ENCODE data around the gene TANC1.

TANC1 gene

GRCh38 chr2:159053161-159054031, 85.0 kb downstream of the TANC1 start:
- Histone ChIP-seq H3K27me3 (ENCODE audit: control insufficient read depth in 1 of 2, insufficient read depth in 2 of 2, low read length in 2 of 2) (no peaks in the 10 kb centered on the region), H3K36me3 (ENCODE audit: control insufficient read depth in 1 of 2, insufficient read depth in 2 of 2, low read length in 2 of 2) (peaks cover 0 to 4% of the 10 kb centered on the region in 2 donors), H3K9me3 (ENCODE audit: control insufficient read depth in 1 of 2, low read length in 2 of 2) (no peaks in the 10 kb centered on the region), H3K9ac (ENCODE audit: low read depth in 1 of 2, low read length in 2 of 2) (no peak overlapping the region), H3K27ac (ENCODE audit: low read depth, low read length) (no peak overlapping the region), H3K4me3 (ENCODE audit: low read depth in 1 of 2, low read length in 2 of 2) (no peak overlapping the region), H3K4me1 (ENCODE audit: control insufficient read depth in 1 of 2, insufficient read depth in 2 of 2, low read length in 2 of 2) (peaks cover 3 to 4% of the 10 kb centered on the region in 2 donors)

- H3K9ac ChIP-seq (ENCODE audit: low read depth in 1 of 2, low read length in 2 of 2): no peak overlapping the region
- H3K27ac ChIP-seq (ENCODE audit: low read depth, low read length): no peak overlapping the region
- H3K36me3 ChIP-seq (ENCODE audit: control insufficient read depth in 1 of 2, insufficient read depth in 2 of 2, low read length in 2 of 2): peaks cover 0 to 4% of the 10 kb centered on the region in 2 donors
- H3K9me3 ChIP-seq (ENCODE audit: control insufficient read depth in 1 of 2, low read length in 2 of 2): no peaks in the 10 kb centered on the region
- H3K4me3 ChIP-seq (ENCODE audit: low read depth in 1 of 2, low read length in 2 of 2): no peak overlapping the region
- no peaks in the 10 kb centered on the region for H3K27me3 ChIP-seq (ENCODE audit: control insufficient read depth in 1 of 2, insufficient read depth in 2 of 2, low read length in 2 of 2)
- peaks cover 3 to 4% of the 10 kb centered on the region in 2 donors for H3K4me1 ChIP-seq (ENCODE audit: control insufficient read depth in 1 of 2, insufficient read depth in 2 of 2, low read length in 2 of 2)
Measured at GRCh38 chr2:159054032-159054334, 85.5 kb downstream of the TANC1 start.

- H3K36me3 ChIP-seq (ENCODE audit: control insufficient read depth in 1 of 2, insufficient read depth in 2 of 2, low read length in 2 of 2): no peaks in the 10 kb centered on the region
- no peak overlapping the region for H3K9ac ChIP-seq (ENCODE audit: low read depth in 1 of 2, low read length in 2 of 2)
- no peak overlapping the region for H3K27ac ChIP-seq (ENCODE audit: low read depth, low read length)
- H3K9me3 ChIP-seq (ENCODE audit: control insufficient read depth in 1 of 2, low read length in 2 of 2): no peaks in the 10 kb centered on the region
- H3K27me3 ChIP-seq (ENCODE audit: control insufficient read depth in 1 of 2, insufficient read depth in 2 of 2, low read length in 2 of 2): no peaks in the 10 kb centered on the region
- H3K4me1 ChIP-seq (ENCODE audit: control insufficient read depth in 1 of 2, insufficient read depth in 2 of 2, low read length in 2 of 2): peaks cover 3 to 4% of the 10 kb centered on the region in 2 donors
- no peak overlapping the region for H3K4me3 ChIP-seq (ENCODE audit: low read depth in 1 of 2, low read length in 2 of 2)
Measured at GRCh38 chr2:159054985-159055384, 86.5 kb downstream of the TANC1 start.

GRCh38 chr2:159060518-159060917, 92.1 kb downstream of the TANC1 start:
- H3K36me3 ChIP-seq (ENCODE audit: control insufficient read depth in 1 of 2, insufficient read depth in 2 of 2, low read length in 2 of 2): peaks cover 0 to 2% of the 10 kb centered on the region in 2 donors
- no peak overlapping the region for H3K27ac ChIP-seq (ENCODE audit: low read depth, low read length)
- H3K9me3 ChIP-seq (ENCODE audit: control insufficient read depth in 1 of 2, low read length in 2 of 2): no peaks in the 10 kb centered on the region
- H3K4me1 ChIP-seq (ENCODE audit: control insufficient read depth in 1 of 2, insufficient read depth in 2 of 2, low read length in 2 of 2): no peaks in the 10 kb centered on the region
- no peak overlapping the region for H3K4me3 ChIP-seq (ENCODE audit: low read depth in 1 of 2, low read length in 2 of 2)
- H3K27me3 ChIP-seq (ENCODE audit: control insufficient read depth in 1 of 2, insufficient read depth in 2 of 2, low read length in 2 of 2): no peaks in the 10 kb centered on the region
- H3K9ac ChIP-seq (ENCODE audit: low read depth in 1 of 2, low read length in 2 of 2): no peak overlapping the region

- no peaks in the 10 kb centered on the region for H3K27me3 ChIP-seq (ENCODE audit: control insufficient read depth in 1 of 2, insufficient read depth in 2 of 2, low read length in 2 of 2)
Measured at GRCh38 chr2:159063677-159064076, 95.2 kb downstream of the TANC1 start.

GRCh38 chr2:159064446-159065301, 96.2 kb downstream of the TANC1 start:
- no peaks in the 10 kb centered on the region for H3K27me3 ChIP-seq (ENCODE audit: control insufficient read depth in 1 of 2, insufficient read depth in 2 of 2, low read length in 2 of 2)
- no peaks in the 10 kb centered on the region for H3K4me1 ChIP-seq (ENCODE audit: control insufficient read depth in 1 of 2, insufficient read depth in 2 of 2, low read length in 2 of 2)
- no peak overlapping the region for H3K9ac ChIP-seq (ENCODE audit: low read depth in 1 of 2, low read length in 2 of 2)
- peaks cover 3 to 6% of the 10 kb centered on the region in 2 donors for H3K36me3 ChIP-seq (ENCODE audit: control insufficient read depth in 1 of 2, insufficient read depth in 2 of 2, low read length in 2 of 2)
- no peak overlapping the region for H3K27ac ChIP-seq (ENCODE audit: low read depth, low read length)
- H3K9me3 ChIP-seq (ENCODE audit: control insufficient read depth in 1 of 2, low read length in 2 of 2): no peaks in the 10 kb centered on the region
- no peak overlapping the region for H3K4me3 ChIP-seq (ENCODE audit: low read depth in 1 of 2, low read length in 2 of 2)

More at GRCh38 chr2:159063677-159064076, 95.2 kb downstream of the TANC1 start:
- H3K36me3 ChIP-seq (ENCODE audit: control insufficient read depth in 1 of 2, insufficient read depth in 2 of 2, low read length in 2 of 2): peaks cover 3 to 6% of the 10 kb centered on the region in 2 donors
- no peak overlapping the region for H3K4me3 ChIP-seq (ENCODE audit: low read depth in 1 of 2, low read length in 2 of 2)
- no peak overlapping the region for H3K9ac ChIP-seq (ENCODE audit: low read depth in 1 of 2, low read length in 2 of 2)
- no peaks in the 10 kb centered on the region for H3K4me1 ChIP-seq (ENCODE audit: control insufficient read depth in 1 of 2, insufficient read depth in 2 of 2, low read length in 2 of 2)
- no peaks in the 10 kb centered on the region for H3K9me3 ChIP-seq (ENCODE audit: control insufficient read depth in 1 of 2, low read length in 2 of 2)
- no peak overlapping the region for H3K27ac ChIP-seq (ENCODE audit: low read depth, low read length)

GRCh38 chr2:159065313-159065712, 96.9 kb downstream of the TANC1 start:
- no peaks in the 10 kb centered on the region for H3K4me1 ChIP-seq (ENCODE audit: control insufficient read depth in 1 of 2, insufficient read depth in 2 of 2, low read length in 2 of 2)
- no peak overlapping the region for H3K4me3 ChIP-seq (ENCODE audit: low read depth in 1 of 2, low read length in 2 of 2)
- H3K27ac ChIP-seq (ENCODE audit: low read depth, low read length): no peak overlapping the region
- peaks cover 3 to 6% of the 10 kb centered on the region in 2 donors for H3K36me3 ChIP-seq (ENCODE audit: control insufficient read depth in 1 of 2, insufficient read depth in 2 of 2, low read length in 2 of 2)
- H3K9ac ChIP-seq (ENCODE audit: low read depth in 1 of 2, low read length in 2 of 2): no peak overlapping the region
- H3K27me3 ChIP-seq (ENCODE audit: control insufficient read depth in 1 of 2, insufficient read depth in 2 of 2, low read length in 2 of 2): no peaks in the 10 kb centered on the region
- no peaks in the 10 kb centered on the region for H3K9me3 ChIP-seq (ENCODE audit: control insufficient read depth in 1 of 2, low read length in 2 of 2)

GRCh38 chr2:159065891-159066290, 97.5 kb downstream of the TANC1 start:
- no peaks in the 10 kb centered on the region for H3K27me3 ChIP-seq (ENCODE audit: control insufficient read depth in 1 of 2, insufficient read depth in 2 of 2, low read length in 2 of 2)
- no peak overlapping the region for H3K27ac ChIP-seq (ENCODE audit: low read depth, low read length)
- no peak overlapping the region for H3K9ac ChIP-seq (ENCODE audit: low read depth in 1 of 2, low read length in 2 of 2)
- no peaks in the 10 kb centered on the region for H3K4me1 ChIP-seq (ENCODE audit: control insufficient read depth in 1 of 2, insufficient read depth in 2 of 2, low read length in 2 of 2)
- no peaks in the 10 kb centered on the region for H3K9me3 ChIP-seq (ENCODE audit: control insufficient read depth in 1 of 2, low read length in 2 of 2)
- H3K4me3 ChIP-seq (ENCODE audit: low read depth in 1 of 2, low read length in 2 of 2): no peak overlapping the region
- peaks cover 3 to 6% of the 10 kb centered on the region in 2 donors for H3K36me3 ChIP-seq (ENCODE audit: control insufficient read depth in 1 of 2, insufficient read depth in 2 of 2, low read length in 2 of 2)

- Histone ChIP-seq H3K27ac (ENCODE audit: low read depth, low read length) (no peak overlapping the region), H3K36me3 (ENCODE audit: control insufficient read depth in 1 of 2, insufficient read depth in 2 of 2, low read length in 2 of 2) (peaks cover 3 to 6% of the 10 kb centered on the region in 2 donors), H3K9me3 (ENCODE audit: control insufficient read depth in 1 of 2, low read length in 2 of 2) (no peaks in the 10 kb centered on the region), H3K9ac (ENCODE audit: low read depth in 1 of 2, low read length in 2 of 2) (no peak overlapping the region), H3K4me3 (ENCODE audit: low read depth in 1 of 2, low read length in 2 of 2) (no peak overlapping the region), H3K27me3 (ENCODE audit: control insufficient read depth in 1 of 2, insufficient read depth in 2 of 2, low read length in 2 of 2) (no peaks in the 10 kb centered on the region), H3K4me1 (ENCODE audit: control insufficient read depth in 1 of 2, insufficient read depth in 2 of 2, low read length in 2 of 2) (no peaks in the 10 kb centered on the region)
Measured at GRCh38 chr2:159066541-159067156, 98.2 kb downstream of the TANC1 start.

GRCh38 chr2:159067971-159068370, 99.5 kb downstream of the TANC1 start:
- Histone ChIP-seq H3K4me3 (ENCODE audit: low read depth in 1 of 2, low read length in 2 of 2) (no peak overlapping the region), H3K9ac (ENCODE audit: low read depth in 1 of 2, low read length in 2 of 2) (no peak overlapping the region), H3K4me1 (ENCODE audit: control insufficient read depth in 1 of 2, insufficient read depth in 2 of 2, low read length in 2 of 2) (no peaks in the 10 kb centered on the region), H3K36me3 (ENCODE audit: control insufficient read depth in 1 of 2, insufficient read depth in 2 of 2, low read length in 2 of 2) (peaks cover 3% of the 10 kb centered on the region in 2 donors), H3K27me3 (ENCODE audit: control insufficient read depth in 1 of 2, insufficient read depth in 2 of 2, low read length in 2 of 2) (no peaks in the 10 kb centered on the region), H3K27ac (ENCODE audit: low read depth, low read length) (no peak overlapping the region), H3K9me3 (ENCODE audit: control insufficient read depth in 1 of 2, low read length in 2 of 2) (no peaks in the 10 kb centered on the region)

All from duodenal mucosa (tissue), 2 donors.